GM12878 (cell line): ENCODE data around the gene TCF7L2. TPM values are rescaled to one million over a fixed set of nuclear protein-coding genes. Genes with fewer than 3 reads are reported as not detected.

ENCODE experiments used
- HSF1 ChIP-seq: fragments of 150-350 bp; IDR thresholded peaks from 2 replicates; pipeline ENCODE4 v1.6.1; 2014; ENCODE audit warnings: mild to moderate bottlenecking, low read depth, low read length
- POLR2AphosphoS5 ChIP-seq: IDR thresholded peaks from 2 replicates; pipeline ENCODE4 v1.6.1; 2011; ENCODE audit warnings: mild to moderate bottlenecking, low read length, inconsistent platforms
- YBX1 ChIP-seq: fragments of 450-650 bp; IDR thresholded peaks from 2 replicates; pipeline ENCODE4 v1.6.1; 2016; ENCODE audit warnings: antibody characterized with exemption
- polyA plus RNA-seq, 11 experiments: library from polyadenylated mRNA; depleted of rRNA in 4 of 11; unstranded in 6 of 11; stranded (reverse) in 5 of 11; fragments of >200 nt; fragmentation: Nextera tagmentation in 4 of 11; fragmentation: Illumina TruSeq in 1 of 11; extraction: Ambion mirVana in 4 of 11; extraction: Trizol in 1 of 11; gene quantifications; 1 replicate in 1 of 11; 2 replicates in 10 of 11; pipeline versions ENCODE4 v1.2.1 to v1.2.3, GENCODE V29; 2011 to 2016; ENCODE audit warnings: inconsistent platforms in 2 of 11, missing spikeins in 2 of 11, low read depth in 1 of 11
- total RNA-seq, 4 experiments: library from RNA; depleted of rRNA in 3 of 4; stranded (reverse); fragments of >200 nt in 3 of 4; fragmentation: Illumina TruSeq in 1 of 4; extraction: Trizol in 1 of 4; gene quantifications; 2 replicates each; pipeline versions ENCODE4 v1.2.1 to v1.2.3, GENCODE V29; 2013 to 2021
- TF ChIP-seq, protein P1 (sequence below): fragments of 450-650 bp; formaldehyde crosslinking; IDR thresholded peaks from 2 replicates; pipeline ENCODE4 v1.4.0; 2022; ENCODE audit warnings: mild to moderate bottlenecking, moderate library complexity
- TF ChIP-seq, protein P2 (sequence below): fragments of 450-650 bp; IDR thresholded peaks from 2 replicates; pipeline ENCODE4 v1.6.1; 2017; ENCODE audit warnings: mild to moderate bottlenecking, moderate library complexity

Gene TCF7L2
- total and polyA plus RNA-seq, 10 of the 15 experiments (the other 5 are each of a cell fraction or from before 2014, with no cell fraction given) = 0.02 to 1.1 (median 0.35) TPM; not detected in 4

DNA sequence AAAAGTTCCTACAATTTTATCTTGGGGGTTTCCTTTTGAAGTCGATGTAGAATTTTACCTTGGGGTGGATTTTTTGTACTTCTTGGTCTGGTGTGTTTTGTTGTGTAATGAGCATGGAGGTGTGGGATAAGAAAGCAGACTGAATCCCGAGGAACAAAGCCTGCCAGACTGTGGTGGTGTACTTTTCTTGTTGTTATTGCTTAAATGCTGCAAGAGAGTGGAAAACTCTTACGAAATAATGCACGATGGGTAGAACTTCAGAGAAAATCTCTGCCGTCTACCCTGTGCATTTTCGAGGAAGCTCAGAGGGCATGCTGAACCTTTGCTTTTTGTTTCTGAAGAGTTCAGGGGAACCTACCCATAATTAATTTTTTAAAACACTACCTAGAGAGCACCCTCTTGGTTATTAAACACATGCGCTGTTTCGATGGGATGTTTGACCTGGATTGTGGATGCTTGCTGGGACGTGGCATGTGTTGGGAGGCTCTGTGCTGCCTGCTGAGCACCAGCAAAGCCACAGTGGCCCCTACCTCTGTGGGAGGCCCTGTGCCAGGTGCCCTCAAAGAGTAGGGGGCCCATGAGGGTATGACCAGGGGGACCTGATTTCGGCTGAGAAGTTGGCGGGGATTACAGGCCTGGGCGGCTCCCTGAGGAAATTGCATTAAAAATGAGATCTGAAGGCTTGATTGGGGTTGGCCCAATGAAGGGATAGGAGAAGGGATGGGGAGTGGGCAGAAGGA, 94.1 kb downstream of the TCF7L2 start (continued):
- TF ChIP-seq, protein P1, sequence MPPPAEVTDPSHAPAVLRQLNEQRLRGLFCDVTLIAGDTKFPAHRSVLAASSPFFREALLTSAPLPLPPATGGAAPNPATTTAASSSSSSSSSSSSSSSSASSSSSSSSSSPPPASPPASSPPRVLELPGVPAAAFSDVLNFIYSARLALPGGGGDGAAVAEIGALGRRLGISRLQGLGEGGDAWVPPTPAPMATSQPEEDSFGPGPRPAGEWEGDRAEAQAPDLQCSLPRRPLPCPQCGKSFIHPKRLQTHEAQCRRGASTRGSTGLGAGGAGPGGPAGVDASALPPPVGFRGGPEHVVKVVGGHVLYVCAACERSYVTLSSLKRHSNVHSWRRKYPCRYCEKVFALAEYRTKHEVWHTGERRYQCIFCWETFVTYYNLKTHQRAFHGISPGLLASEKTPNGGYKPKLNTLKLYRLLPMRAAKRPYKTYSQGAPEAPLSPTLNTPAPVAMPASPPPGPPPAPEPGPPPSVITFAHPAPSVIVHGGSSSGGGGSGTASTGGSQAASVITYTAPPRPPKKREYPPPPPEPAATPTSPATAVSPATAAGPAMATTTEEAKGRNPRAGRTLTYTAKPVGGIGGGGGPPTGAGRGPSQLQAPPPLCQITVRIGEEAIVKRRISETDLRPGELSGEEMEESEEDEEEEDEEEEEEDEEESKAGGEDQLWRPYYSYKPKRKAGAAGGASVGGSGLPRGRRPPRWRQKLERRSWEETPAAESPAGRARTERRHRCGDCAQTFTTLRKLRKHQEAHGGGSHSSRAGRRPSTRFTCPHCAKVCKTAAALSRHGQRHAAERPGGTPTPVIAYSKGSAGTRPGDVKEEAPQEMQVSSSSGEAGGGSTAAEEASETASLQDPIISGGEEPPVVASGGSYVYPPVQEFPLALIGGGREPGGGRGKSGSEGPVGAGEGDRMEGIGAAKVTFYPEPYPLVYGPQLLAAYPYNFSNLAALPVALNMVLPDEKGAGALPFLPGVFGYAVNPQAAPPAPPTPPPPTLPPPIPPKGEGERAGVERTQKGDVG (CRISPR knock-in tag) = no peak
- TF ChIP-seq POLR2AphosphoS5 = no peak
- no peak for TF ChIP-seq YBX1
- TF ChIP-seq, protein P2, sequence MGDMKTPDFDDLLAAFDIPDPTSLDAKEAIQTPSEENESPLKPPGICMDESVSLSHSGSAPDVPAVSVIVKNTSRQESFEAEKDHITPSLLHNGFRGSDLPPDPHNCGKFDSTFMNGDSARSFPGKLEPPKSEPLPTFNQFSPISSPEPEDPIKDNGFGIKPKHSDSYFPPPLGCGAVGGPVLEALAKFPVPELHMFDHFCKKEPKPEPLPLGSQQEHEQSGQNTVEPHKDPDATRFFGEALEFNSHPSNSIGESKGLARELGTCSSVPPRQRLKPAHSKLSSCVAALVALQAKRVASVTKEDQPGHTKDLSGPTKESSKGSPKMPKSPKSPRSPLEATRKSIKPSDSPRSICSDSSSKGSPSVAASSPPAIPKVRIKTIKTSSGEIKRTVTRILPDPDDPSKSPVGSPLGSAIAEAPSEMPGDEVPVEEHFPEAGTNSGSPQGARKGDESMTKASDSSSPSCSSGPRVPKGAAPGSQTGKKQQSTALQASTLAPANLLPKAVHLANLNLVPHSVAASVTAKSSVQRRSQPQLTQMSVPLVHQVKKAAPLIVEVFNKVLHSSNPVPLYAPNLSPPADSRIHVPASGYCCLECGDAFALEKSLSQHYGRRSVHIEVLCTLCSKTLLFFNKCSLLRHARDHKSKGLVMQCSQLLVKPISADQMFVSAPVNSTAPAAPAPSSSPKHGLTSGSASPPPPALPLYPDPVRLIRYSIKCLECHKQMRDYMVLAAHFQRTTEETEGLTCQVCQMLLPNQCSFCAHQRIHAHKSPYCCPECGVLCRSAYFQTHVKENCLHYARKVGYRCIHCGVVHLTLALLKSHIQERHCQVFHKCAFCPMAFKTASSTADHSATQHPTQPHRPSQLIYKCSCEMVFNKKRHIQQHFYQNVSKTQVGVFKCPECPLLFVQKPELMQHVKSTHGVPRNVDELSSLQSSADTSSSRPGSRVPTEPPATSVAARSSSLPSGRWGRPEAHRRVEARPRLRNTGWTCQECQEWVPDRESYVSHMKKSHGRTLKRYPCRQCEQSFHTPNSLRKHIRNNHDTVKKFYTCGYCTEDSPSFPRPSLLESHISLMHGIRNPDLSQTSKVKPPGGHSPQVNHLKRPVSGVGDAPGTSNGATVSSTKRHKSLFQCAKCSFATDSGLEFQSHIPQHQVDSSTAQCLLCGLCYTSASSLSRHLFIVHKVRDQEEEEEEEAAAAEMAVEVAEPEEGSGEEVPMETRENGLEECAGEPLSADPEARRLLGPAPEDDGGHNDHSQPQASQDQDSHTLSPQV = no peak
- no peak for TF ChIP-seq HSF1
